ENCODE results near the gene FPR1.

The FPR1 gene

DNA sequence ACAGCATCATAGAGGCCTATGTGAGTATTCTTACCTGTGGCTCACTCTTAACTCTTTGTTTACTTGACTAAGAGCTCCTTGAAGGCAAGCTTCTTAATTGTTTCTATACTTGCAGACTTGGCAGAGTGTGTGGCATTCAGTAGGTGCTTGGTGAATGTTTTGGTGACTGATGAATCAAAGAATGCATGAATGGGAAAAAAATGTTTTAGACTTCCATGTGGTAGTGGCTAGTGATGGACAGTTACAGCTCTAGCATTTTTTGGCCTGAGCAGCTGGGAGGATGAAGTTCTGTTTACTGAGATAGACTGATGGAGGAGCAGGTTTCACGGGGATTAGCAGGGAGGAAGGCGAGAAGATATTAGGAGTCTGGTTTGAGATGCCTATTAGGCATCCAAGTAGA lies 41.5 kb downstream of the FPR1 start:
- Histone ChIP-seq H3K9me3 (ENCODE audit: control insufficient read depth, insufficient read depth, low read length) (no peaks in the 10 kb centered on the region), H3K4me2 (ENCODE audit: low read length) (peak overlapping the region; percentile 43), H3F3A (ENCODE audit: control insufficient read depth, insufficient read depth) (peaks cover 5% of the 10 kb centered on the region; the same call in 1 of the 2 replicates), H3K27me3 (ENCODE audit: control insufficient read depth, low read length) (no peaks in the 10 kb centered on the region), H3K27ac (ENCODE audit: low read depth, low read length) (no peak overlapping the region), H3K79me2 (ENCODE audit: control insufficient read depth, low read length) (peaks cover 3% of the 10 kb centered on the region), H3K36me3 (ENCODE audit: control insufficient read depth, low read length) (peaks cover 20% of the 10 kb centered on the region), H3K4me1 (ENCODE audit: control insufficient read depth, low read length) (peaks cover 34% of the 10 kb centered on the region), H4K20me1 (ENCODE audit: control insufficient read depth, insufficient read depth, low read depth, low read length) (no peaks in the 10 kb centered on the region), H3K4me3 (ENCODE audit: low read length) (0 out of 2 replicates have a peak overlapping the region, but pooled peaks have one; percentile 8), H3K9me2 (replicated peaks; ENCODE audit: control insufficient read depth, low read length) (no peaks in the 10 kb centered on the region)
- TF ChIP-seq EZH2phosphoT487 (IDR thresholded peaks at IDR 0.05; ENCODE audit: borderline replicate concordance, low read length) (no peak), CTCF (IDR thresholded peaks at IDR 0.05; ENCODE audit: low read depth, low read length, poor library complexity, severe bottlenecking) (no peak)

- H3K4me2 ChIP-seq (ENCODE audit: low read length), result no peak overlapping the region
These were observed 42.1 kb downstream of the FPR1 start for GRCh38 chr19:51709575-51709974.

GRCh38 chr19:51708811-51709210 lies 42.9 kb downstream of the FPR1 start:
- TF ChIP-seq CTCF (IDR thresholded peaks at IDR 0.05; ENCODE audit: low read depth, low read length, poor library complexity, severe bottlenecking) (no peak), EZH2phosphoT487 (IDR thresholded peaks at IDR 0.05; ENCODE audit: borderline replicate concordance, low read length) (no peak)
- Histone ChIP-seq H3K4me2 (ENCODE audit: low read length) (no peak overlapping the region), H3K79me2 (ENCODE audit: control insufficient read depth, low read length) (peaks cover 13% of the 10 kb centered on the region), H3K4me3 (ENCODE audit: low read length) (no peak overlapping the region), H3K9me3 (ENCODE audit: control insufficient read depth, insufficient read depth, low read length) (no peaks in the 10 kb centered on the region), H3K9me2 (replicated peaks; ENCODE audit: control insufficient read depth, low read length) (no peaks in the 10 kb centered on the region), H3K36me3 (ENCODE audit: control insufficient read depth, low read length) (peaks cover 23% of the 10 kb centered on the region), H3F3A (ENCODE audit: control insufficient read depth, insufficient read depth) (peaks cover 5% of the 10 kb centered on the region; the same call in 1 of the 2 replicates), H3K4me1 (ENCODE audit: control insufficient read depth, low read length) (peaks cover 38% of the 10 kb centered on the region), H3K27ac (ENCODE audit: low read depth, low read length) (no peak overlapping the region), H3K27me3 (ENCODE audit: control insufficient read depth, low read length) (no peaks in the 10 kb centered on the region), H4K20me1 (ENCODE audit: control insufficient read depth, insufficient read depth, low read depth, low read length) (no peaks in the 10 kb centered on the region)

More at GRCh38 chr19:51709575-51709974, 42.1 kb downstream of the FPR1 start:
- H3K4me1 ChIP-seq (ENCODE audit: control insufficient read depth, low read length), result peaks cover 38% of the 10 kb centered on the region
- H3K9me2 ChIP-seq (replicated peaks; ENCODE audit: control insufficient read depth, low read length), result no peaks in the 10 kb centered on the region
- H3K27me3 ChIP-seq (ENCODE audit: control insufficient read depth, low read length), result no peaks in the 10 kb centered on the region
- no peaks in the 10 kb centered on the region for H4K20me1 ChIP-seq (ENCODE audit: control insufficient read depth, insufficient read depth, low read depth, low read length)
- H3K27ac ChIP-seq (ENCODE audit: low read depth, low read length), result no peak overlapping the region
- H3K79me2 ChIP-seq (ENCODE audit: control insufficient read depth, low read length), result peaks cover 9% of the 10 kb centered on the region
- H3F3A ChIP-seq (ENCODE audit: control insufficient read depth, insufficient read depth), result peaks cover 5% of the 10 kb centered on the region; the same call in 1 of the 2 replicates
- H3K9me3 ChIP-seq (ENCODE audit: control insufficient read depth, insufficient read depth, low read length), result no peaks in the 10 kb centered on the region
- TF ChIP-seq CTCF (IDR thresholded peaks at IDR 0.05; ENCODE audit: low read depth, low read length, poor library complexity, severe bottlenecking), result no peak
- H3K36me3 ChIP-seq (ENCODE audit: control insufficient read depth, low read length), result peaks cover 23% of the 10 kb centered on the region
- no peak overlapping the region for H3K4me3 ChIP-seq (ENCODE audit: low read length)

Data from DOHH2 (cell line).